Ishikawa (cell line): ENCODE data around the gene CETN3.

Experiments
- CEBPB ChIP-seq: IDR thresholded peaks from 2 replicates; pipeline ENCODE4 v1.6.1; 2012
- CREB1 ChIP-seq: IDR thresholded peaks from 2 replicates; pipeline ENCODE4 v1.6.1; 2012; ENCODE audit warnings: low read depth
- EGR1 ChIP-seq: IDR thresholded peaks from 2 replicates; pipeline ENCODE4 v1.6.1; 2012
- EP300 ChIP-seq: IDR thresholded peaks from 2 replicates; pipeline ENCODE4 v1.6.1; 2012; ENCODE audit warnings: borderline replicate concordance
- FOXM1 ChIP-seq: IDR thresholded peaks from 2 replicates; pipeline ENCODE4 v1.6.1; 2012; ENCODE audit warnings: low read depth, borderline replicate concordance
- MAX ChIP-seq: IDR thresholded peaks from 2 replicates; pipeline ENCODE4 v1.6.1; 2012
- NFIC ChIP-seq: IDR thresholded peaks from 2 replicates; pipeline ENCODE4 v1.6.1; 2012
- RAD21 ChIP-seq: IDR thresholded peaks from 2 replicates; pipeline ENCODE4 v1.6.1; 2012; ENCODE audit warnings: low read depth
- REST ChIP-seq: IDR thresholded peaks from 2 replicates; pipeline ENCODE4 v1.6.1; 2012; ENCODE audit warnings: low read depth, mild to moderate bottlenecking
- TAF1 ChIP-seq: IDR thresholded peaks from 2 replicates; pipeline ENCODE4 v1.6.1; 2012; ENCODE audit warnings: low read depth, mild to moderate bottlenecking
- TCF12 ChIP-seq: IDR thresholded peaks from 2 replicates; pipeline ENCODE4 v1.6.1; 2012; ENCODE audit warnings: low read depth
- TEAD4 ChIP-seq: IDR thresholded peaks from 2 replicates; pipeline ENCODE4 v1.6.1; 2012
- USF1 ChIP-seq: IDR thresholded peaks from 2 replicates; pipeline ENCODE4 v1.6.1; 2012
- YY1 ChIP-seq: IDR thresholded peaks from 2 replicates; pipeline ENCODE4 v1.6.1; 2012; ENCODE audit warnings: low read depth
- ZBTB7A ChIP-seq: IDR thresholded peaks from 2 replicates; pipeline ENCODE4 v1.6.1; 2012; ENCODE audit warnings: low read depth

The CETN3 gene

GRCh38 chr5:90381213-90381929, 28.2 kb downstream of the CETN3 start:
- TF ChIP-seq CEBPB (no peak), ZBTB7A (no peak), NFIC (no peak), TEAD4 (no peak), EGR1 (no peak), YY1 (no peak), RAD21 (no peak), TAF1 (no peak), USF1 (no peak), MAX (no peak)

GRCh38 chr5:90379652-90380051, 29.9 kb downstream of the CETN3 start:
- TF ChIP-seq MAX (no peak), TEAD4 (no peak), RAD21 (no peak), USF1 (no peak)

- TF ChIP-seq REST (no peak), CREB1 (no peak), TCF12 (no peak), FOXM1 (no peak), CEBPB (no peak), EP300 (no peak), TAF1 (no peak)
Observed at GRCh38 chr5:90378752-90379151, 30.8 kb downstream of the CETN3 start.

- TF ChIP-seq ZBTB7A (no peak), CEBPB (no peak)
Observed at GRCh38 chr5:90368454-90369246, 40.9 kb downstream of the CETN3 start.

- no peak for TF ChIP-seq YY1
Observed at GRCh38 chr5:90367879-90368278, 41.7 kb downstream of the CETN3 start.

GRCh38 chr5:90366948-90367347, 42.6 kb downstream of the CETN3 start:
- TF ChIP-seq FOXM1 (no peak), REST (no peak), TEAD4 (no peak), YY1 (no peak), EGR1 (no peak), EP300 (no peak), MAX (no peak), NFIC (no peak), USF1 (no peak), TCF12 (no peak), CEBPB (no peak), ZBTB7A (no peak)

GRCh38 chr5:90365328-90365727, 44.2 kb downstream of the CETN3 start:
- TF ChIP-seq FOXM1 (no peak), REST (no peak), CREB1 (no peak), NFIC (no peak), RAD21 (no peak), TEAD4 (no peak)
